ENCODE measurements around the gene CHD5. TPM values are rescaled to one million over a fixed set of nuclear protein-coding genes. Genes with fewer than 3 reads are reported as not detected.

CHD5 gene
- total RNA-seq, 4 donors from 2014 or later = 0.05 TPM; not detected in 3

DNA sequence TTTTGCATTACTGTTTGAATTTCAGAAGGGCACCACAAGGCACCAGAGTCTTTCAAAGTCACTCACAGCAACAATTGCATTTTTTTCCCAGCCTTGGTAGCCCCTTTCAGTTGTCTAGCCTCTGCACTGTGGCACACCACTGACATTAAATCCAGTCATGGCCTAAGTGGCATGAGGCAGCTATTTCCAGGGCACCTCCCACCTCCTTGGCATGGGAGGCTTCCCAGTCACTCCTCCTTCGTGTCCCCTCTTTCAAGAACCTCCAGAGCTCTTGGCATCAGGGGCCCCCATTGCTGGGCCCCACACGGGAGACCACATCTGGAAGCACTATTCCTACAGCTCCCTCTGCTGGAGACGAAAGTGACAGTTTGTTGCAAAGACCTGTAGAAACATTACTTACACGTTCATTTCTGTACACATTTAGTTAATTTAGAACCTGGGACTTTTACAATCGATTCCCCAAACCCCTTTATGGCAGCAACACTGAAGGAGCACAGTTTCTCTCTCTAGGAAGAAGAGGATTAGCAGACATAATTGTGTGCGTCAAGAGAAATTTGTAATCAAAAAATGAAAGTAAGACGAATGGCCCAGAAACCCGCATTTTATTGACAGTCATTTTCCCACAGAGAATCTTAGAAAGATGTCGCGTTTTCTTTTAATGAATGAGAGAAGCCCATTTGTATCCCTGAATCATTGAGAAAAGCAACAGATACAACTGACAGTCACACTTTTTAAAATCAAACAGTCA is 5.7 kb upstream of the CHD5 start:
- in situ Hi-C loops (cut with MboI; ENCODE audit: low sequenced_read_pairs in 4 of 4) (no loop called here), intact Hi-C loops (cut with DNase I; ENCODE audit: low total_unique reads) (no loop called here)
- Histone ChIP-seq H3K4me3 (no peak overlapping the region), H3K36me3 (peaks cover 0 to 47% of the 10 kb centered on the region in 2 donors), H3K27me3 (peaks cover 4 to 14% (median 11%) of the 10 kb centered on the region in 3 donors), H3K9me3 (no peaks in the 10 kb centered on the region), H3K27ac (no peak overlapping the region), H3K4me1 (no peaks in the 10 kb centered on the region)
- ATAC-seq (no peak), DNase-seq (no peak)
- TF ChIP-seq POLR2A (IDR thresholded peaks at IDR 0.05) (no peak), CTCF (IDR thresholded peaks at IDR 0.05 in 4 of 5, conservative IDR thresholded peaks at IDR 0.05 in 1 of 5) (peak in 1 of 5 experiments; percentile 11)

DNA sequence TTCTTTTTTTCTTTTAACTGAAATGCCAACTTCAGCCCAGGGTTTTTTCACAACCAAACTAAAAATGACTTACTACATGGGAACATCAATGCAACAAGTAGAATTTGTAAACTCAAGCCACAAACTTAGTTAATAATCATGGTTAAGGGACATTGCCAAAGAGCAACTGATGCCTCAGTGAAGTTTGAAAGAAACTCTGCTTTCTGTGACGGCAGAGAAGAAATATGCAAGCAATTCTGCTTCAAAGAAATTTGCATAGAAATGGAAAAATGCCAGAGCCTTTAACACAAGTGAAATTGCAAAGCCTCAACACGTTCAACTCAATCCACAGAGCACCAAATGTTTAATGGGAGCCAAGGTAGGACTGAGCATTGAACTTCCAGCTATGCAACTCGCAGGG is 5.0 kb upstream of the CHD5 start:
- in situ Hi-C loops (cut with MboI; ENCODE audit: low sequenced_read_pairs in 4 of 4) (no loop called here), intact Hi-C loops (cut with DNase I; ENCODE audit: low total_unique reads) (no loop called here)
- H3K36me3 ChIP-seq = peaks cover 0 to 41% of the 10 kb centered on the region in 2 donors

GRCh38 chr1:6184083-6184783 is 4.1 kb upstream of the CHD5 start:
- ATAC-seq = no peak
- intact Hi-C loops (cut with DNase I; ENCODE audit: low total_unique reads) (no loop called here), in situ Hi-C loops (cut with MboI; ENCODE audit: low sequenced_read_pairs in 4 of 4) (no loop called here)
- Histone ChIP-seq H3K27me3 (peaks cover 8 to 18% (median 15%) of the 10 kb centered on the region in 3 donors), H3K36me3 (peaks cover 0 to 32% of the 10 kb centered on the region in 2 donors), H3K9me3 (no peaks in the 10 kb centered on the region), H3K4me3 (no peak overlapping the region), H3K27ac (no peak overlapping the region), H3K4me1 (no peaks in the 10 kb centered on the region)
- TF ChIP-seq CTCF (IDR thresholded peaks at IDR 0.05 in 4 of 5, conservative IDR thresholded peaks at IDR 0.05 in 1 of 5) (no peak), POLR2A (IDR thresholded peaks at IDR 0.05) (no peak)
- no peak for DNase-seq

More for the DNA sequence above, 5.0 kb upstream of the CHD5 start:
- Histone ChIP-seq H3K27ac (no peak overlapping the region), H3K9me3 (no peaks in the 10 kb centered on the region), H3K27me3 (peaks cover 8 to 18% (median 14%) of the 10 kb centered on the region in 3 donors), H3K4me1 (no peaks in the 10 kb centered on the region), H3K4me3 (no peak overlapping the region)
- ATAC-seq = no peak
- no peak for DNase-seq
- no peak for TF ChIP-seq POLR2A (IDR thresholded peaks at IDR 0.05)

DNA sequence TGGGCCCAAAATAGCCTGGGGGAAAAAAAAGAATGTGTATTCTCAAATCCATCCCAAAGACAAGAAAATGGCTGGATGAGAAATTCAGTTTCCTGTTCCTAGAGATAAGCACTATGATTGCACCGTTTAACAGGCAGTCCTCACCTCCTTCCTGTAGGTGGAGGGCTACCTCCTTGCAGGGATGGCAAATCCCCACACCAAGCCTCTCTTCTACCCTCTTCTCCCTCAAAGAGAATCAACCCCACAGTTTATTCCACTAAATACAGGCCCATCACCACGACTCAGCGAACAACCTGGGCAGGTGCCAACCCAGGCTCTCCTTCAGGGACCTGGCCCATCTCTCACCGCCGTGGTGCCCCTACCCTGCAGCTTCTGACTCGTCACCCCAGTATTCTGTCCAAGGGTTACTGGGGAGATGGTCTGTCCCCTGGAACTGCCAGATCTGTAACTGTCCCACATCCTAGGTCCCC is 3.4 kb upstream of the CHD5 start:
- Histone ChIP-seq H3K4me1 (peaks cover 5% of the 10 kb centered on the region in 2 donors), H3K4me3 (no peak overlapping the region), H3K9me3 (no peaks in the 10 kb centered on the region), H3K27me3 (peaks cover 15 to 24% (median 22%) of the 10 kb centered on the region in 3 donors), H3K27ac (no peak overlapping the region), H3K36me3 (peaks cover 0 to 25% of the 10 kb centered on the region in 2 donors)
- intact Hi-C loops (cut with DNase I; ENCODE audit: low total_unique reads) = no loop called here
- no peak for TF ChIP-seq CTCF (IDR thresholded peaks at IDR 0.05 in 4 of 5, conservative IDR thresholded peaks at IDR 0.05 in 1 of 5)
- TF ChIP-seq POLR2A (IDR thresholded peaks at IDR 0.05) = no peak
- ATAC-seq = no peak
- in situ Hi-C loops (cut with MboI; ENCODE audit: low sequenced_read_pairs in 4 of 4) = no loop called here
- DNase-seq = no peak

DNA sequence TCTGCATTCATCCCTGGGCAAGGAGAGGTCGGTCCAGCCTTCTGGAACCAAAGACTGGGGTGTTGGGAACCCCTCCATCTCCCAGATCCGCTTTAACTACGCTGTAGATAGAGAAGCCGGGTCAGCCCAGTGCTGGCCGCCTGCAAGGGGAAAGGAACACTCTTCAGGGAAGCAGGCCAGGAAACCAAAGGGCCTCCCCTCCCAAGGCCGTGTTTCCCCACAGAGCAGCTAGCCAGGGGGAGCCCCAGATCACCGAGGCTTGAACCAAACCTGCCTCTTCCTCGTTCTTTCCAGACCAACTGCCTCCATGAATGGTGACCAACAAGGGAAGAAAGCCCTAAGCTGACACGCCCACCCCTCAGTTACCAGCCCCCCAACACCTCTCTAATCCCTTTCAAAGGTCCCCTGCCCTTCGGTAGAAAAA is 1.2 kb upstream of the CHD5 start:
- H3K4me3 ChIP-seq = no peak overlapping the region
- peaks cover 0 to 5% of the 10 kb centered on the region in 2 donors for H3K36me3 ChIP-seq
- in situ Hi-C loops (cut with MboI; ENCODE audit: low sequenced_read_pairs in 4 of 4) (no loop called here), intact Hi-C loops (cut with DNase I; ENCODE audit: low total_unique reads) (no loop called here)
- no peak for ATAC-seq
- H3K27me3 ChIP-seq = peaks cover 37 to 46% (median 44%) of the 10 kb centered on the region in 3 donors
- TF ChIP-seq CTCF (IDR thresholded peaks at IDR 0.05 in 4 of 5, conservative IDR thresholded peaks at IDR 0.05 in 1 of 5) (no peak), POLR2A (IDR thresholded peaks at IDR 0.05) (no peak)
- DNase-seq = no peak
- no peaks in the 10 kb centered on the region for H3K9me3 ChIP-seq
- no peak overlapping the region for H3K27ac ChIP-seq
- H3K4me1 ChIP-seq = peaks cover 5% of the 10 kb centered on the region in 2 donors

Measured in gastrocnemius medialis (tissue), 4 donors.